ENCODE results near the gene CDCA4.

Gene CDCA4

DNA sequence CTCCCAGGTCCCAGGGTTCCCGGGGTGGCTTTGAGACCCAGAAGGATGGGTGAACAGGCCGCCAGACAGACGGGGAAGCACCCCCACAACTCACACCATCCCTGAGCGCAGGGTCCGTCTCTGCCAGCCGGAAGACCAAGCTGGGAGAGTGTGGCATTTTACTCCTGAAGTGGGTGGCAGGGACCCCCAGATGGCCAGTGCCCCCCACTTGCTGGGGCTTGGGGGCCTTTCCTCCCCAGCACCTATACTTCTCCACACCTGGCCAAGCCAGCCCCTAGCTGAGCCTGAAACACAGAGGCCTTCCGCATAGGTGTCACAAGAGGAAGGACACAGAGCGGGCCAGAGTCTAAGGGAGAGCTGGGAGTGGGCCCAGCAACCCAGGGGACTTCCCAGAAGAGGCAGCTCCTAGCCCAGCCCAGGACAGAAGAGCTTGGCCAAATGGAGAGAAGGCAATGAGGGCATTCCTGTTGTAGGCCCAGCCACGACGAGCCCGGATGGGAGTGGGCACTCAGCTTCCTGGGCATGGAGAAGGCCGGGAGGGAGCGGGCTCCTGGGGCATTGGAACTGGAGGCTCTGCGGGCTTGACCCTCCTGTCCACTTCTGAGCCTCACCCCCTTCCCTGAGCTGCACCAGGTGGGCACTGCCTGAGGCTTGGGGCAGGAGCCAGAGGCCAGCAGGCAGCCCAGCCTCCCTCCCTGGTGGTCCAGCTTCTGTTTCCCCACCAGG lies 46.1 kb downstream of the CDCA4 start:
- no peak for TF ChIP-seq GATA2 (IDR thresholded peaks at IDR 0.05; ENCODE audit: low read depth, low read length)
- no peak for TF ChIP-seq GATA3 (IDR thresholded peaks at IDR 0.05; ENCODE audit: low read depth, low read length)

DNA sequence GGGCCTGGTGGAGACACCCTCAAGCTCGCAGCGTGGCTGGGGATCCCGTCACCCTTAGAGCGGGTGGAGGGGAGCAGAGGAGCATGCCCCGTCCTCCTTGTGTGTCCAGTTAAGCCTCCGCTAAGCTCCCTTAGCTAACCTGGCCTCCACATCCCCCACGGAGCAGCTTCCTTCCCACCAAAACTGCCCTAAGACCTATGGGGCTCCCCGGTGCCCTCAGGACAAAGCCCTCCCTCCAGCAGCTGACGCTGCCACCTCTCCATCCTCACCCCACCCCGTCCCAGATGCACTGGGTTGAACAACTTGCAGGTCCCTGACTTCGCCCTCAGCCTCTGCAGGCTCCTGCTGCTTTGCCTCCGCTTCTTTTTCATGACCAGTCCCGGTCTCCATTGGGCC lies 46.7 kb downstream of the CDCA4 start:
- no peak for TF ChIP-seq GATA3 (IDR thresholded peaks at IDR 0.05; ENCODE audit: low read depth, low read length)
- no peak for TF ChIP-seq GATA2 (IDR thresholded peaks at IDR 0.05; ENCODE audit: low read depth, low read length)

DNA sequence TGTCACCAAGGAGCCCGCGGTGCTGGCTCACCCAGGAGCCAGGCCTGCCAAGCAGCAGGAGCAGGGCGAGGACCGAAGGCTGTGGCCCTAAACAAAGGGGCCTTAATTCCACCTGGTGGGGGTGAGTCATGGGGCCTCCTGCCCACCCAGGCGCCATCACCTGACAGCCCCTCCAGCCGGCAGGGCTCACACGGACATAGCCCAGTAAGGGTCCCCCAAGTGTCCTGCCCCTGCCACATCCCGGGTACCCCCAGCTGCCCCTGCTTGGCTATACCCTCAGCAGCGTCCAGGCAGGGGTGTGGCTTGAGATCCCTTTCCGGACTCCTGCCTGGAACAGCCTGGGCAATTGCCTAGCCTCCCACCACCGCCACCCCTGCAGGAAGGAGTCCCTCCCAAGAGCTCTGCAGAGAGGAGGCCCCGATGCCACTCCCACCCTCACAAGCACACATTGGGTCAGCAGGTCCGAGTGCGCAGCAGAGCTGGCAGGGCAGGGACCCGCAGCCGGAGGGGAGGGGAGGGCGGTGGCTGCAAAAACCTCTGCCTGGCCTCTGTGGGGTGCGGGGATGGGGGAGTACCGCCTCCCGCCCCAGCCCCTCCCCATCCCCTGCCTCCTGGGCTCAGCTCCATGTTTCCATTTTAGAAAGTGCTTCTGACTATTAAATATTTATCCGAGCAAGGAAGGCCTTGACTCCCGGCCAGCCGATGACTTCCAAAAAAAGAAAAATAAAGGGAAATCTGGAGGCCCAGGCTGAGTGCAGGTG lies 47.3 kb downstream of the CDCA4 start:
- no peak for TF ChIP-seq GATA3 (IDR thresholded peaks at IDR 0.05; ENCODE audit: low read depth, low read length)
- TF ChIP-seq GATA2 (IDR thresholded peaks at IDR 0.05; ENCODE audit: low read depth, low read length) = no peak

DNA sequence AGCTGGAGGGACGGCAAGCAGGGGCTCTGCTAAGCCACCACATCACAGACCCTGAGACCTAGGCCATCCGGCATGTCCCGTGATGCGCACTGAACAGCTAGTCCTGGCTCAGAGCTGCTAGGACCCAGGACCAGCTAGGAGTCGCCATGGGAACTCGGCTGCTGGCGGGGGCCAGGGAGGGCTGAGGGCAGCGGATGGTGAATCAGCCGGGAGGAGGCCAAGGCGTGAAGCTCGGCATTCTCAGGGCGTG lies 47.8 kb downstream of the CDCA4 start:
- TF ChIP-seq GATA3 (IDR thresholded peaks at IDR 0.05; ENCODE audit: low read depth, low read length) (no peak), GATA2 (IDR thresholded peaks at IDR 0.05; ENCODE audit: low read depth, low read length) (no peak)

DNA sequence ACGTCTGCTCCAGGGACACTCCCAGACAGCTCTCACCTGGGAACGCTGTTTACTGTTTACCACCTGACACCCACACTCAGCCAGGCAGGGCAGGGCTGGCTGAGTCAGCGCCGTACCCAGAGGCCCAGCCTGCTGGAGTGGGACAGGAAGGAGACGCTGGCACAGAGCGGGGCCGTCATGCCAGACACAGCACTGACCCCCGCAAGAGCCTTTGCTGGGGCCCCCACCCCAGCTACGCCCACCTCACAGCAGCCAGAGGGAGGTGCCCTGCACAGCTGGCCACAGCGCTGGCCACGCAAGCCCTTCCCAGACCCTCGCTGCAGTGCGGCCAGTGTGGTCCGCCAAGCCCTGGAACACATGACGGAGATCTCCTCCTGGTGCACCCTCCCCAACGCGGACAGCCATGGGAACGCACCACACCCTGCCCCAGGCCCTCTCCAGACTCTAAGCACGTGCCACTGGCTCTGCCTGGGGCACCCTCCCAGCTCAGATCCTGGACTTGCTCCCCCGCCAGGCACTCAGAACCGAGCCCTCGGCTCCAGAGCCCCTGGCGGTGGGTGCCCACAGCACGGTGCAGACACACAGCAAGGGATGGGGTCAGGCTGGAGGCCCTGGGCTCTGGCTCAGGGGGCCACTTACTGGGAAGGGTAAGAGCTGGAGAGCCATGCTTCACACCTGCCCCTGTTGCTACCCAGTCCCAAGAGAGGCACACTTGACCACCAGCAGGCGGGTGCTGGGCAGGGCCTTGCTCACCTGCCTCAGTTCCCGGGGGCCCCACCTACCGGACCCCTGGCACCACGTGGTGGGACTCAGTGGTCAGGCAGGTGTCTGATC lies 48.4 kb downstream of the CDCA4 start:
- no peak for TF ChIP-seq GATA2 (IDR thresholded peaks at IDR 0.05; ENCODE audit: low read depth, low read length)
- no peak for TF ChIP-seq GATA3 (IDR thresholded peaks at IDR 0.05; ENCODE audit: low read depth, low read length)

DNA sequence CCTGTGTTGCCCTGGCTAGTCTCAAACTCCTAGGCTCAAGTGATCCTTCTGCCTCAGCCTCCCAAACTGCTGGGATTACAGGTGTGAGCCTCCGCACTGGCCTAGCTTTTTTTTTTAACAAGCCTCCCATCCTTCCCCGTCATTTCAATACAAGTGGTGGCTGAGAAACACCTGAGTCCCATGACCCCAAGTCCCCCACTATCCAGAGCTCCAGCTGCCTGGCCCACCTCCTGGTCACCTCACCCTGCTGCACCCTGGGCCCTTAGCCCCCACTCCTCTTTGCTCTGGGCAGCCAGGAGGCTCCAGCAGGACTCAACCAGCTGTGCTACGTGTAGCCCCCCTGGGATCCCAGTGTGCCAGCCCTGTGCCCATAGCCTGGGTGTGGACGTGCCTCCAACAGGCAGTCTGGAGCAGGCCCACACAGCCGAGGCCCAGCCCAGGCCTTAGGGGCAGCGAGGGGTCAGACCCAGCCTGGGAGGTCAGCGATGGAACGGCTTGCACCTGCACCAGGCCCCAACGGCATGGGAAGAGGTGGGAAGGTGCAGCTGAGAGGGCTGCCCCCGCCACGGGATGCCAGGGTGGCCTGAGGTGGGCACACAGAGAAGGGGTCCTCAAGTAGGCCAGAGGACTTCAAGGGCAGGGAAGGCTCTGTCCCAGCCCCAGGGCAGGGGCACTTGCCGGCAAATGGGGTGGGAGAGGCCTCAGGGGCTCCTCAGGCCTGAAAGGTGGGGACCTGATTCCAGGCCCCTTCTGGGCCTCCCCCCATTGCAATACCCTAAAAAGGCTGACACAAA lies 49.2 kb downstream of the CDCA4 start:
- no peak for TF ChIP-seq GATA2 (IDR thresholded peaks at IDR 0.05; ENCODE audit: low read depth, low read length)
- TF ChIP-seq GATA3 (IDR thresholded peaks at IDR 0.05; ENCODE audit: low read depth, low read length) = no peak

DNA sequence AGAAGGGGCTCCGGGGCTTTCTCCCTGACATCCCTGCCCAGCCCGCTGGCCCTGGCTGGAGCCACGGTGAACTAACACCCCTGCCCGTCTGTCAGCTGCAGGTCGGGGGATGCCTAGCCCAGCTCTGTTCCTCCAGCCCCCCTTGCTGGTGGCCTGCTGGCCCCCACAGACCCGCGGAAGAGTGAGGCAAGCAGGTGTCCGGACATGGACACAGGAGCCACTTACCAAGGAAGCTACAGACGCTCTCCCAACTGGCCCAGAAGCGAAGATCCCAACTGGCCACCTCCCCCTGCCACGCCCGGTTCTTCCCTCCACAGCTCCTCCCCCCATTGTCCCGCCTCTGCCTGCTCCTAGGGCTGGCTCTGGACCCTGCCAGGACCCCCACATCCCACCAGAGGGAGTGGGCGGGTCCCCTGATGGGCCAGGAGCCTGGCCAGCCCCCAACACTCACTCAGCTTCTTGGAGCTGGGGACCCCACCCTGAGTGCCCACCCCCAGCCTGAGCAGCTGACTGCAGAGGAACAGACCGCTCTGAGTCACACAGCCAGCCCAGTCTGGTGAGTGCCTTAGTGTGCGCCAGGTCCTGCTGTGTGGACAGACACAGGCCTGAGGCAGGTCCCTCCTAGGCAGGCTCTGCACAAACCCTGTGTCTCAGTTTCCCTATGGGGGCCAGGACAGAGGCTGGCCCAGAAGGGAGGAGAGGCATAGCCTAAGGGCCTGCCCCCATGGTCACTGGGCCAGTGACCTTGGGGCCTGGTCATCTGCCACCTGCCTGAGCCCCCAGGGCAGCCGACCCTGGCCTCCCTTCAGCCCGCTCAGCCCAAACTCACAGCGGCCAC lies 50.4 kb downstream of the CDCA4 start:
- TF ChIP-seq GATA2 (IDR thresholded peaks at IDR 0.05; ENCODE audit: low read depth, low read length) (no peak), GATA3 (IDR thresholded peaks at IDR 0.05; ENCODE audit: low read depth, low read length) (no peak)

DNA sequence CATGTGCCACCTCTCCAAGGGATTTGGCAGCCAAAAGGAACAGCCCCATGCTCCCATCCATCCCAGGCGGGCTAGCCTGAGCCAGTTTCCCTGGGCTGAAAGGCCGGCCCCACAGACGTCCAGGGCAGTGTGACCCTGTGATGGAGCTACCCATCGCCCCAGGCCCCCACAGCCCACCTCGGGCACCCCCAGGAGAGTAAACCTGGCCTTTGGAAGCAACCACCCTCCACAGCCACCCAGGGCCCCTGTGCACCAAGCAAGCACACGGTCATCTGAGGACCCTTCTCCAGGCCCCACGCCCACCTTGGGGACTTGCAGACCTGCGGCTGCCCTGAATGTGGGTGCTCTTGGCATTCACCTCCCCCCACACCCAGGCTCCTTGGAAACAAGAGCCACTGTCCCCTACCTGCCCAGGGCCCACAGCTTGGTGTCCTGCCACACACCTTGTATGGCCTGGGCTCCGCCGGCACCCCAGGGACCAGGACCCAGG lies 51.1 kb downstream of the CDCA4 start:
- no peak for TF ChIP-seq GATA3 (IDR thresholded peaks at IDR 0.05; ENCODE audit: low read depth, low read length)
- TF ChIP-seq GATA2 (IDR thresholded peaks at IDR 0.05; ENCODE audit: low read depth, low read length) = no peak

DNA sequence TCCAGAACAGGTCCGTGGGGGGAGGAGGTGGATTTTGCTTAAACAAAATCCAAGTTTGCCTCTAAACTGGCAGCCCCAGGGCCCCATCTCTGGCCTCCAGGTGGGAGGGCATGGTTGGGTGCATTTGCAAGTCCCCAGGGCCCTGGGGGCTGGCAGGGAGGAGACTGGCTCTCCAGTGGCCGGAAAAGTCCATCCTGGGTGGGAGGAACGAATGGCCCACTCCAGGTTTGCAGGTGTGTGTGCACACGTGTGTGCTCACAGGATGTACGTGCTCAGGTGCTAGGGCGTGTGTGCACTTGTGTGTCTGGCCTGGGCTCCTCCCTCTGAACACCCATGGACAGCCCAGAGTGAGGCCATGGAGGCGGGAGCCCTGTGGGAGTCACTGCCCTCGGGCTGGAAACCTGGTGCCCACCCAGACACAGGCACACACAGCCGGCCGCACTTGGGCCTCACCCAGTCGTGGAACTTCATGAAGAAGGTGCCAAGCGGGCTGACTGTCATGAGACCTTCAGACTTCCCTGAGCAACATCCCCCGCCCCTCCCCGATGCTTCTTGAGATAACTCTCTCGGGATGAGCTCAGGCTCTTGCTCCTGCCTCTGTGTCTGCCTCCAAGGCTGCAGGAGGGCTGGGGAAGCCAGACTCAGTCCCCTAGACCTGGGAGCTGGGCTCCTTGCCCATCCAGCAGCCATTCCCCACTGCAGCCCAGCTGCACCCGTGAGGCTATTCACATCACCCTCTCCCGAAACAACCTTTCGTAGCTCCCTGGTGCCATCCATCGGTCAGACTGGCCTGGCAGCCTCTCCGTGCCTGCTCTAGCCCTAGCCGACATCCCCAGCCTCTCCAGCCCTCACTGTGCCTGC lies 52.1 kb downstream of the CDCA4 start:
- TF ChIP-seq GATA3 (IDR thresholded peaks at IDR 0.05; ENCODE audit: low read depth, low read length) = no peak
- TF ChIP-seq GATA2 (IDR thresholded peaks at IDR 0.05; ENCODE audit: low read depth, low read length) = no peak

DNA sequence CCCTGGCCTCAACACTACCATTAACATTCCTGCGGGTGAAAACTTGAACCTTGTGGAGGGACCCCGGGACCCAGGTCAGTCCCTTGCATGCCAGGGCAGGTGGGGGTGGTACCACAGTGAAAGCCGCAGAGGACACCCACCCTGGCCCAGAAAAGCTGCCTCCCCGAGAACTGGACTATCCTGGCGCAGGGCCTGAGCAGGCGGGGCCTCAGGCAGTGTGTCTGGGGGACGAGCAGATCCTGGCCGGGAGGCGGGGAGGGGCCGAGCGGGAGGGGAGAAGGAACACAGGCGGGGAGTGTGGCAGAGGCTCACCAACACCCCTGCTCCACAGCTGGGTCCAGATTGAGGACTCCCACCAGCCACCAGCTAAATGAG lies 52.7 kb downstream of the CDCA4 start:
- TF ChIP-seq GATA3 (IDR thresholded peaks at IDR 0.05; ENCODE audit: low read depth, low read length) = no peak
- TF ChIP-seq GATA2 (IDR thresholded peaks at IDR 0.05; ENCODE audit: low read depth, low read length) = no peak

DNA sequence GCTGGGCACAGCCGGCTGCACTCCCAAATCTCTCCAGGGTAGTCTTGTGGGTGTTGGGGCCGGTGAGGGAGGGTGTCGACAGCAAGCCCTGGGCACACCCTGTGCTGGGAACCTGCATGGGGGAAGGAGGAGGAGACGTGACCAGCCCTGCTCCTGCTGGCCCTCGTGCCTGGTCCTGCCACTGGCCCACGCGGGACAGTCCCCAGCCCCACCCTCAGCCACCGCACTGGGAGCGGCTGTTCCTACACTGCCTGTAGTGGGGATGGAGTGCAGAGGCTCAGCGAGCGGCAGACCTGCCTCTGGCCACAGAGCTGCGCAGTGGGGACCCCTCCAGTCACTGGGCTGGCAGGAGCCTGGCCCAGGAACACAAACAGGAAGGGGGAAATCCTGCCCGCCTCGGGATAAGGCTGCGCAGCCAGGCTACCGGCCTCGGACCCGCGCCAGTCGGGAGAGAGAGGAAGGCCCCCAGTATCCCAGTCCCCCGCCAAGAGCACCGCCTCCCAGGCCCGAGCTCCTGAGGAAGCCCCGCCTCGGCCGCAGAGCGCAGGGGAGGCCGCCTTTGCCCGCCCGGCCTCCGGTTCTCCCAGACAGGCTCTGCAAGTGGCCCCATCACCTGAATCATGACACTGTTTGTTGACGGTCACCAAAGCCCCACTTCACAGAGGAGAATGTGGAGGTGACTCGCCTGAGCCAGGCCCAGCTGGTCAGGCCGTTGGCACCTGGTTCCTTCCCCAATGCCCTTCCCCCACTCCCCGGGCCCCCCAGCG lies 53.3 kb downstream of the CDCA4 start:
- TF ChIP-seq GATA2 (IDR thresholded peaks at IDR 0.05; ENCODE audit: low read depth, low read length) (no peak), GATA3 (IDR thresholded peaks at IDR 0.05; ENCODE audit: low read depth, low read length) (no peak)

All from SH-SY5Y (cell line).